ENCODE measurements around the gene TMEM165.

DNA sequence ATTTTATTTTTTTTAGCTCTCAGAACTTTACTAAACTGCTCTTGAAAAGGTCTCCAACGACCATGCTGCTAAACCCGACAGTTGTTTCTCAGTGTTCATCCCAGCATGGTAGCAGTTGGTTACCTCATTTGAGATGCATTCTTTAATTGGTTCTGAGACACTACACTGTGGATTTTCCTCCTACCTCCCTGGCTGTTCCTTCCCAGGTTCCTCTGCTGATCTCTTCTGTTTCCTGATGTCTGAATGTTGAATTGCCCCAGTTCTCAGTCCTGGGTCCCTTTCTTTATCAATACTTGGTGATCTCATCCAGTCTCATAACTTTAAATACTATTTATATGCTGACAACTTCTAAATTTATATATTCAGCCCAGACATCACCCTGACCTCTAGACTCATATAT is 19.1 kb upstream of the TMEM165 start:
- no peak for TF ChIP-seq CTCF (conservative IDR thresholded peaks at IDR 0.05 in 1 of 2, IDR thresholded peaks at IDR 0.05 in 1 of 2; ENCODE audit: low read depth in 1 of 2, low read length in 2 of 2)
- TF ChIP-seq EZH2 (IDR thresholded peaks at IDR 0.05; ENCODE audit: low read length, missing control alignments): no peak

Data from fibroblast of lung (primary cell).